Transverse colon (tissue), 4 donors: Measurements from ENCODE around the gene HIP1R. TPM values are rescaled to one million over a fixed set of nuclear protein-coding genes. Genes with fewer than 3 reads are reported as not detected.

Source experiments
- DNase-seq: peaks from one replicate; pipeline ENCODE4 v3.0.0-alpha.2; 2019
- H3K27ac ChIP-seq, 4 donors: fragments of 200-600 bp; sonication (generic); 2 replicates each; pipeline ENCODE4 v1.5.1; 2016 to 2018; ENCODE audit warnings: inconsistent platforms in 4 of 4
- H3K27me3 ChIP-seq: fragments of 200-600 bp; sonication (generic); 2 replicates; pipeline ENCODE4 v1.5.1; 2017; ENCODE audit warnings: inconsistent platforms
- H3K36me3 ChIP-seq, 4 donors: fragments of 200-600 bp; sonication (generic); 2 replicates each; pipeline ENCODE4 v1.5.1; 2017 to 2019; ENCODE audit warnings: inconsistent platforms in 4 of 4
- H3K4me1 ChIP-seq, 4 donors: fragments of 200-600 bp; sonication (generic); 2 replicates each; pipeline ENCODE4 v1.5.1; 2017 to 2020; ENCODE audit warnings: inconsistent platforms in 4 of 4
- H3K4me3 ChIP-seq, 4 donors: fragments of 200-600 bp; sonication (generic); 1 replicate in 1 of 4; 2 replicates in 3 of 4; pipeline versions ENCODE4 v1.5.1 to v1.6.1; 2017 to 2019; ENCODE audit warnings: inconsistent platforms in 4 of 4
- H3K9me3 ChIP-seq, 2 donors: fragments of 200-600 bp; sonication (generic); 2 replicates each; pipeline ENCODE4 v1.5.1; 2017 to 2019; ENCODE audit warnings: inconsistent platforms in 2 of 2
- EP300 ChIP-seq: sonication (generic); formaldehyde crosslinking; IDR thresholded peaks from one replicate; pipeline ENCODE4 v1.6.1; 2017; ENCODE audit warnings: antibody characterized with exemption, low read depth
- POLR2A ChIP-seq: fragments of 450-650 bp; IDR thresholded peaks from one replicate; pipeline ENCODE4 v1.6.1; 2016; ENCODE audit warnings: antibody characterized with exemption, mild to moderate bottlenecking, moderate library complexity
- POLR2AphosphoS5 ChIP-seq, 3 donors: sonication (generic); formaldehyde crosslinking; IDR thresholded peaks; one replicate each; pipeline ENCODE4 v1.6.1; 2016; ENCODE audit warnings: antibody characterized with exemption in 3 of 3
- WGBS, 2 donors: methylation state at CpG; one replicate each; pipeline ENCODE4 v1.1.5; 2018; ENCODE audit warnings: low coverage in 1 of 2; 5-methylcytosine and 5-hydroxymethylcytosine counted together
- in situ Hi-C, 4 donors: fragments of 200-750 bp; cut with MboI; loops; one replicate each; pipeline versions ENCODE4 v1.15.0 to v1.15.1; 2017; ENCODE audit warnings: low sequenced_read_pairs in 3 of 4, low pct_ligation_motif_present in 1 of 4, low pct_unique_long_range_greater_than_20kb in 1 of 4
- intact Hi-C: fragments of 100-400 bp; cut with DNase I; formaldehyde crosslinking; loops from one replicate; pipeline ENCODE4 v1.15.1; 2023; ENCODE audit warnings: low total_unique reads
- total RNA-seq, 4 donors: library from RNA; depleted of rRNA; stranded (reverse); fragments of >200 nt; gene quantifications; one replicate each; pipeline ENCODE4 v1.1.0, GENCODE V29; 2016
- TF ChIP-seq, protein P1 (sequence below), 5 experiments: fragments of 200-600 bp in 3 of 5; fragments of 450-650 bp in 2 of 5; sonication (generic) in 3 of 5; IDR thresholded peaks; 1 replicate in 2 of 5; 2 replicates in 3 of 5; pipeline ENCODE4 v1.5.1; 2016 to 2017; ENCODE audit warnings: antibody characterized with exemption in 5 of 5, inconsistent platforms in 3 of 5, mild to moderate bottlenecking in 2 of 5, moderate library complexity in 1 of 5

HIP1R gene
- total RNA-seq, 4 donors from 2014 or later: 72.4 to 459 (median 146) TPM

DNA sequence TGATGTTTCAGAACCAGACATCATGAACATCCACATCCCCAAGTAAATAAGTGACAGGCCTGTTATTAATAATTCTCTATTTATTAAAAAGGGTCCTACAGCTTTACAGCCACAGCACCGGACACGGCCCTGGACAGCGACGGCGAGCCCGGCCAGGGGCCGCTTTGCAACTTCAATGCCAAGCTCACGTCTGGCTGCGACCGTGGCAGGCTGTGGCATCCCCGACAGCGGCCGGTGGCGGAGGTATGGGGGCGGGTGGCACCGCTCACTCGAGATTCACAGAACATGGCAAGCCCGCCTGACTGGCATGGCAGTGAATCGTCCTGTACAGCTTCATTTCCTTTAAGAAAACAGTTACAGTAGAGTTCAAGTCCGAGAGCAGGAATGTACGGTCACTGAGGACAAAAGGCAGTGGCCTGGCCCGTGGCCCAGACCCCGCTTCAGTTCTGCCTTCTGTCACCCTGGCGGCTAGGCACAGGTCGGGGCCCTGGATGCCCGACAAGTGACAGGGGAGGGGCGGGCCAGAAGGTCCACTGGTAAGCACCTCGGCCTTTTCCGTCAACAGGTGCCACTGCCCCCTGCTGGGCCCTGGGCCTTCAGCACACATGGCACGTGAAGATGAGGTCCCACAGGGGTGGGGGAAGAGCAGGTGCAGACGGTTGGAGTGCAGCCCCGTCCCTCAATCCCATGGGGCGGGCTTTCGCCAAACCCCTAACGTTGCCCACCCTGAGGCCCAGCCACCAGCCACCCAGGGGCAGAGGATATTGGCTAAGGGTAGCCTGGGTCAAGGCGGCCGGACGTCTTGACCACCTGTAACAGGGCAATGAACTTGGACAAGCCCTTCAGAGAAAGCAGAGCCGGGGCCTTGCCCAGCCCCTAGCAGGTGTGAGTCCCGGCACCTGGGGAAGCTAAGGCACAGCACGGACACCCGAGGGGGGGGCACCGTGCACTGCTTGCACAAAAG is 30.3 kb downstream of the HIP1R start:
- peaks cover 0 to 5% (median 0%) of the 10 kb centered on the region in 4 donors for H3K36me3 ChIP-seq
- no peak overlapping the region for H3K4me3 ChIP-seq
- TF ChIP-seq, protein P1, sequence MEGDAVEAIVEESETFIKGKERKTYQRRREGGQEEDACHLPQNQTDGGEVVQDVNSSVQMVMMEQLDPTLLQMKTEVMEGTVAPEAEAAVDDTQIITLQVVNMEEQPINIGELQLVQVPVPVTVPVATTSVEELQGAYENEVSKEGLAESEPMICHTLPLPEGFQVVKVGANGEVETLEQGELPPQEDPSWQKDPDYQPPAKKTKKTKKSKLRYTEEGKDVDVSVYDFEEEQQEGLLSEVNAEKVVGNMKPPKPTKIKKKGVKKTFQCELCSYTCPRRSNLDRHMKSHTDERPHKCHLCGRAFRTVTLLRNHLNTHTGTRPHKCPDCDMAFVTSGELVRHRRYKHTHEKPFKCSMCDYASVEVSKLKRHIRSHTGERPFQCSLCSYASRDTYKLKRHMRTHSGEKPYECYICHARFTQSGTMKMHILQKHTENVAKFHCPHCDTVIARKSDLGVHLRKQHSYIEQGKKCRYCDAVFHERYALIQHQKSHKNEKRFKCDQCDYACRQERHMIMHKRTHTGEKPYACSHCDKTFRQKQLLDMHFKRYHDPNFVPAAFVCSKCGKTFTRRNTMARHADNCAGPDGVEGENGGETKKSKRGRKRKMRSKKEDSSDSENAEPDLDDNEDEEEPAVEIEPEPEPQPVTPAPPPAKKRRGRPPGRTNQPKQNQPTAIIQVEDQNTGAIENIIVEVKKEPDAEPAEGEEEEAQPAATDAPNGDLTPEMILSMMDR (IDR thresholded peaks at IDR 0.05): peak in 4 of 5 experiments; percentile 22 to 55 (median 30)
- TF ChIP-seq POLR2A: no peak
- TF ChIP-seq POLR2AphosphoS5 (IDR thresholded peaks at IDR 0.05): peak in 1 of 3 donors; percentile 4
- TF ChIP-seq EP300: no peak
- H3K27me3 ChIP-seq: no peaks in the 10 kb centered on the region
- DNase-seq: no peak
- in situ Hi-C loops (loop anchor here in 2 of 4 donors (25.0 kb wide), 1 partner anchor 372 kb away; the partner anchor contains the start of genes MPHOSPH9 (in 2 of the 2) and MTRFR (in 2 of the 2)), intact Hi-C loops (no loop called here)
- peaks cover 24 to 59% (median 49%) of the 10 kb centered on the region in 4 donors for H3K4me1 ChIP-seq
- no peaks in the 10 kb centered on the region for H3K9me3 ChIP-seq
- WGBS, 2 donors: 72 to 75% methylated on average over 2 to 43 of the region's 43 CpGs
- H3K27ac ChIP-seq: no peak overlapping the region

DNA sequence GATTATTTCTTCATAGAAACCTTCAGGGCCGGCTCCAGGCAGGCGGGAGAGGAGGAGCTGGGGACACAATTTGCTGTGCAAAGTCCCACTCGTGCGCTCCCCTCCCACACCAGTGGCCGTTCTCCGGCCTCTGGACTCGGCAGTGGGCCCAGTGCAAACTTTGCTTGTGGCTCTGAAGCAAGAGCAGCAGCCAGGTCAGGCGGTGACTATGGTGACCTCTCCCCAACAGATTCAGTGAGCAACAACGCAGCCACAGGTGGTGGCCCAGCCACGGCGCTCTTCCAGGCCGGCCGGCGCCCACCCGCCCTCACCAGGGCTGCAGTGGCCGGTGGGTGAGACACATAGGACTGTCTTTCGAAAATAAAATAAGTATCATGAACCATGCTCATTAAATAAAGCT is 31.1 kb downstream of the HIP1R start:
- 95 to 100% methylated on average over 2 to 17 of the region's 17 CpGs for WGBS, 2 donors
- Histone ChIP-seq H3K9me3 (no peaks in the 10 kb centered on the region), H3K36me3 (peaks cover 0 to 6% (median 0%) of the 10 kb centered on the region in 4 donors), H3K27me3 (no peaks in the 10 kb centered on the region), H3K4me3 (no peak overlapping the region), H3K27ac (no peak overlapping the region), H3K4me1 (peaks cover 32 to 65% (median 54%) of the 10 kb centered on the region in 4 donors)
- intact Hi-C loops: no loop called here
- TF ChIP-seq, protein P1 (IDR thresholded peaks at IDR 0.05): no peak
- TF ChIP-seq POLR2A (no peak), EP300 (no peak), POLR2AphosphoS5 (IDR thresholded peaks at IDR 0.05) (no peak)
- in situ Hi-C loops: loop anchor here in 2 of 4 donors (25.0 kb wide), 1 partner anchor 371 kb away; the partner anchor contains the start of genes MPHOSPH9 (in 2 of the 2) and MTRFR (in 2 of the 2)
- no peak for DNase-seq

DNA sequence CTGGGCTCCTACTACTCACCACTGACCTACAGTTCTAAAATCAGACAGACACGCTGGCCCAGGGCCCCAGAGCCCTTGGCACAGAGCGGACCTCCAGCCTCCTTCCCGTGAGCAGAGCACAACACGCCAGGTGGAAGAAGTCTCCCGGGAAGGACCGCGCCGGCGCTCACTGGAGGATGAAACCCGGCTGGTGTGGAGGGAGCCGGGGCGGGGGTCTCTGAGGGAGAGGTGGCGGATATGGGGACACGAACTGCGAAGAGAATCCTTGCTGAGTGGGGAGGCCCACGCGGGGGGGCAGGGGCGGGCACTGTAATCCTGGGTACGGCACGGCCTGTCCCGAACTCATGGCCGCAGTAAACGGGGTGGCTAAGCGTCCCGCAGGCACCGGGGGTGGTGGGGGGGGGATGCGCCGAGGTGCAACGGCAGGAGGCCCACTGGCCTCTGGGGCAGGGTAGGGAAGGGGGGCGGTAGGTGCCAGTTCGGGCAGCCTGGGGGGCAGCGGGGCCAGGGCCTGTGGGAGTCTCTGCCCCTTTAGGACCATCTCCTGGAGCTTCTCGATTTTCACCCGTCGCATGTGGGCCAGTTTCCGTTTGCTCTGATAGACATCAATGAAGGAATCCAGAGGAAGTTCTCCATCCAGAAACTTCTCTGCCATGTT is 31.8 kb downstream of the HIP1R start:
- in situ Hi-C loops (loop anchor here in 2 of 4 donors (25.0 kb wide), 1 partner anchor 370 kb away; the partner anchor contains the start of genes MPHOSPH9 (in 2 of the 2) and MTRFR (in 2 of the 2)), intact Hi-C loops (no loop called here)
- 89% methylated on average over 33 of the region's 36 CpGs; no CpG with 5 or more reads in 1 of the 2 donors for WGBS, 2 donors
- no peak for DNase-seq
- Histone ChIP-seq H3K36me3 (peaks cover 0 to 6% (median 0%) of the 10 kb centered on the region in 4 donors), H3K4me3 (no peak overlapping the region), H3K27ac (peak overlapping the region; percentile 58 to 74 (median 66)), H3K4me1 (peaks cover 38 to 66% (median 59%) of the 10 kb centered on the region in 4 donors), H3K9me3 (no peaks in the 10 kb centered on the region), H3K27me3 (no peaks in the 10 kb centered on the region)
- no peak for TF ChIP-seq EP300
- no peak for TF ChIP-seq POLR2A
- no peak for TF ChIP-seq POLR2AphosphoS5 (IDR thresholded peaks at IDR 0.05)
- TF ChIP-seq, protein P1 (IDR thresholded peaks at IDR 0.05): no peak
